AG08395 (cell line): Measurements from ENCODE around the gene ZNF892.
"Not testable (repeated sequence)": the region's sequence is repeated elsewhere in the genome, so short reads cannot be mapped to it uniquely, and the experiment has no call there.

Experiments
- DNase-seq: peaks from one replicate; pipeline ENCODE4 v3.0.0; 2012; ENCODE audit warnings: mixed read lengths, low spot score

The ZNF892 gene

GRCh38 chr2:95207111-95207961 is at the start of gene ZNF892:
ZNF892 (plus strand) TSS chr2:95207521; CDS start chr2:95207816, 295 bp downstream.
- peak; percentile 97 for DNase-seq

- DNase-seq: no peak
Observed at GRCh38 chr2:95158441-95158840, 48.9 kb upstream of the ZNF892 start.

- DNase-seq: peak; percentile 48
Observed at GRCh38 chr2:95158891-95159619, 48.3 kb upstream of the ZNF892 start.

GRCh38 chr2:95159690-95160449 is 47.5 kb upstream of the ZNF892 start, which contains the start of gene ZNF514:
ZNF514 (minus strand) TSS chr2:95159848; CDS start chr2:95153253, 6,595 bp downstream.
- peak; percentile 90 for DNase-seq

- no peak for DNase-seq
Observed at GRCh38 chr2:95165030-95165370, 42.3 kb upstream of the ZNF892 start.

- DNase-seq: peak; percentile 99
Observed at GRCh38 chr2:95165371-95166064, 41.8 kb upstream of the ZNF892 start, which contains the start of gene ZNF2. ZNF2 (plus strand) TSS chr2:95165809; CDS start chr2:95176227, 10,418 bp downstream.

GRCh38 chr2:95166065-95166763 is 41.1 kb upstream of the ZNF892 start:
- DNase-seq: no peak

- no peak for DNase-seq
Observed at GRCh38 chr2:95171902-95172301, 35.4 kb upstream of the ZNF892 start.

GRCh38 chr2:95174031-95174542 is 33.2 kb upstream of the ZNF892 start:
- DNase-seq: no peak

- DNase-seq: no peak
Observed at GRCh38 chr2:95179451-95179850, 27.9 kb upstream of the ZNF892 start.

- DNase-seq: no peak
Observed at GRCh38 chr2:95181774-95182173, 25.5 kb upstream of the ZNF892 start.

- DNase-seq: no peak
Observed at GRCh38 chr2:95185197-95185596, 22.1 kb upstream of the ZNF892 start.

GRCh38 chr2:95185973-95186372 is 21.3 kb upstream of the ZNF892 start:
- no peak for DNase-seq

GRCh38 chr2:95192956-95193355 is 14.4 kb upstream of the ZNF892 start:
- DNase-seq: not testable (repeated sequence)

GRCh38 chr2:95203911-95204310 is 3.4 kb upstream of the ZNF892 start:
- DNase-seq: no peak

- DNase-seq: no peak
Observed at GRCh38 chr2:95204396-95204795, 2.9 kb upstream of the ZNF892 start.

- no peak for DNase-seq
Observed at GRCh38 chr2:95206096-95206495, 1.2 kb upstream of the ZNF892 start.

- no peak for DNase-seq
Observed at GRCh38 chr2:95208106-95208505, 785 bp downstream of the ZNF892 start.

- no peak for DNase-seq
Observed at GRCh38 chr2:95215018-95215612, 7.8 kb downstream of the ZNF892 start.

- no peak for DNase-seq
Observed at GRCh38 chr2:95220449-95220848, 13.1 kb downstream of the ZNF892 start.
